DMS114 treated with DMSO at 0.1 percent for 48 hours (cell line): ENCODE measurements around the gene CNTN4.

ENCODE experiments used
- DNase-seq: peaks from one replicate; lab custom pipeline; 2025; ENCODE audit not compliant: unreplicated experiment; lab: John Stamatoyannopoulos, UW

CNTN4 gene

GRCh38 chr3:2261747-2262146, 163.1 kb downstream of the CNTN4 start:
- DNase-seq: no peak

DNA sequence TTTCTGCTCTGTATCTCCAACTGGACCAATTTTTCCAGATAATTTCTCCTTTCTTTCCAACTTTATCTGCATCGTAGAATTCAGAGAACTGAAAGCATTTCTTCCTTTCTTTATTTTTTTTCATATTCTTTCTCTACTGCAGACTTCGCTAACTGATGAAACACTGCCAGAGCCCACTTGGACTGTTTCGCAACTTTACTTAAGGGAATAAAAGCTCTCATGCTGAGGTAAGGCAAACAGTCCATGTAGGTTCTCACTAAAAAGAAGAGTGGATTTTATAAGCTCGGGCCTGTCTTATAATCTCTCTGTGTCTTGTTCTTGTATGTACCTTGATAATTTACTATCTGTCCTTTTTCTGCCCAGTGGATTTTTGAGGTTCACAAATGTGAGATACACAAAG, 163.5 kb downstream of the CNTN4 start:
- DNase-seq: no peak

DNA sequence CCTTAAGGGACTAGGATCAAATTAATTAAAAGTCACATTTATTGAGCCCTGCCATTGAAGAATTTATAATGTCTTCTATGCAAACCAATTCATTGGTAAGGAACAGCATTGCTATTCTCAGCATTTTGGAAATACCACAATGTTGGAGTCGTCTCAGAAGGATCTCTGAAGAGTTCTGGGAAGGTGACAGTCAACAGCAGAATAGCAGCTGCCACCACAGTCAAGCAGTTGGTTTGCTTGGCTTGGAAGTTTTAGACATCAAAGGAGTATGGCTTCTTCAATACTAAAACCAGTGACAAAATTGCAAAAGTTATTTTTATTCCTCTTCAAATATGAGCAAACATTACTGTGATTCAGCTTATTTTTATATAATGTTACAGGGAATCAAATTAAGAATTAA, 167.9 kb downstream of the CNTN4 start:
- no peak for DNase-seq

DNA sequence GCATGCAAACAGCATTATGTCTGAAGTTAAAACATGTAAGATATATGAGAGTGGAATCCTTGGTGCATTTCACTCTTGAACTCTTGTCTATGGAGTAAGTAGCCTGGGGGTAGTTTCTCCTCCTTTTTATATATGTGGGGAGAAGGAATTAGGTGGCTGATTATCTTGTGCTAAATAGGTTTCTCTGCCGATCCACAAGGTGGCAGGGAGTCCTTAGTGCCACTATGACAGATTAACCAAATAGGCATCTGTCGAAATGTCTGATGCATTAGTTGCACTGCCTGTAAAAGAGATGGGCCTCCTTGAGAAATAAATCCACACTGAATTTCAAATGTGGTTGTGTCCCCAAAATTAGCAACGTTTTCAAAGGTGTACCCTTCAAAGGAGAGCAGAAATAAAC, 170.1 kb downstream of the CNTN4 start:
- no peak for DNase-seq

DNA sequence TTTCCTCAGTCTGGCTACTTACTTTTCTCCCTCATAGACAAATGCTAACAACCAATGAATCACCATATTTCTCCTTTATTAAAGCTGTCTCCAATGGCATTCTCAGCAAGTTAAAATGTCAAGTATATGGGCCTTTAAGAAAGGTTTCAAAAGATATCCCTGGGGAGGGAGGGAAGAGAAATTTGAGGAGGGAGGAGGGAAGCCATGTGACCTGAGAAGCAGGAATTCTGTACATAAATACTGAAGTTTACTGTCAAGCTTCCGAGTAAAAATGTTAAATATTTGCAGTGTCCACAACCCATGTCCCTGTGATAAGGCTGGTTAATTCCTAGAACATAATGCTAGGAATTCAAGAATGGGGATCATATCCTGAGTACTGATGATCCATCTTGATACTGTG, 175.9 kb downstream of the CNTN4 start:
- no peak for DNase-seq

GRCh38 chr3:2283818-2284217, 185.2 kb downstream of the CNTN4 start:
- no peak for DNase-seq

- no peak for DNase-seq
Observed at GRCh38 chr3:2300938-2301337, 202.3 kb downstream of the CNTN4 start.

GRCh38 chr3:2301361-2301760, 202.7 kb downstream of the CNTN4 start:
- DNase-seq: no peak

- DNase-seq: no peak
Observed at GRCh38 chr3:2303566-2303965, 204.9 kb downstream of the CNTN4 start.

DNA sequence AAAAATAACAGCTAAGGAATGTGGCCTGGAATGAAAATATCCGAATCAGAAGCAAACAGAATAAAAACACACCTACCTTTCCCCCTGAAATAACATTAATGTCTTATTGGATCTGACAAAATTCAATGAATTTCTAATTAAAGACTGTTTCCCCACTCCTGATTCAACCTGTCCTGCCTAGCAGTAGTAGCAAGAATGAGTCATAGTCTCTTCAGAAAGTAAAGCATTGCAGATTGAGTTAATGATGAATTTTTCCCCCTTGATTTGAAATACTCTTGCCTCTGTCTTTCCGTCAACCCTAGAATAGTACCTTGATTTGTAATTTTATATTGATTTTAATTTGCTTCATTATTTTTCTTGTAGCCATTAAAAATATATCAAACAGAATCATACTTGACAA, 212.4 kb downstream of the CNTN4 start:
- DNase-seq: no peak

DNA sequence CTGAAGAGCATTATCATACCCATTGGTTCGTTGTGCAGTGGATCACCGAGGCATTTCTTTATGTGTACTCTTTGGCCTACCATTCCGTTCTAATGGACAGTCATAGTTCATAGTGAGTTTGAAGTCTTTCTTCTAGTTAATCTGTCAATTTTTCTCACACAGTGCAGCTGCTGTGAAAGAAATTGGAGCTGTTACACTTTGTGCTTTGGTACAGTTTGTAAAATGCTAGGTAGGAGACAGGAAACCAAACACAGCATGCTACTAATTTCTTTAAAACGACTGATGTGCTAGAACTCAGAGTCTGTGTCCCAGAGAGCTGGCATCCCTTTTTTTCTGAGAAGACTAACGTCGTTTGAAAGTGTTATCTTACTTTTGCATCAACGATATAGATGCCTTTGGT, 218.9 kb downstream of the CNTN4 start:
- no peak for DNase-seq

DNA sequence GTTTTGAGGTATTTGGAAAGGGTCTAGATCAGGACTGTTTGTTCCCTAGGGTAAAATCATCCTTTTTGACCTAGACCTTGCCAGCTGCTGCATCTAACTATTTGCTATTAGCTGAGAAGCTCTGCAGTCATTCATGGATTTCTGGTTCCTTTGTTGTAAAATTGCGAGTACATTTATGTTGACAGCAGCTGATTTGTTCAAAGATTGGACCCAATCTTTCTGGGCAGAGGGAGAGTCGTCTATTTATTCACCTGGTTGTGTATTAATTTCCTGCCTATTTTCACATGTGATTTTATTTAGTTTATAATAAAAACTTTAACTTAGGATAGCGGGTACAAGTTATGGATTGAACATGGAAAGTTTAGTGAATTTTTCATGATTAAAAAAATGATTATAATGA, 236.3 kb downstream of the CNTN4 start:
- no peak for DNase-seq

- no peak for DNase-seq
Observed at GRCh38 chr3:2343031-2343682, 244.5 kb downstream of the CNTN4 start.

DNA sequence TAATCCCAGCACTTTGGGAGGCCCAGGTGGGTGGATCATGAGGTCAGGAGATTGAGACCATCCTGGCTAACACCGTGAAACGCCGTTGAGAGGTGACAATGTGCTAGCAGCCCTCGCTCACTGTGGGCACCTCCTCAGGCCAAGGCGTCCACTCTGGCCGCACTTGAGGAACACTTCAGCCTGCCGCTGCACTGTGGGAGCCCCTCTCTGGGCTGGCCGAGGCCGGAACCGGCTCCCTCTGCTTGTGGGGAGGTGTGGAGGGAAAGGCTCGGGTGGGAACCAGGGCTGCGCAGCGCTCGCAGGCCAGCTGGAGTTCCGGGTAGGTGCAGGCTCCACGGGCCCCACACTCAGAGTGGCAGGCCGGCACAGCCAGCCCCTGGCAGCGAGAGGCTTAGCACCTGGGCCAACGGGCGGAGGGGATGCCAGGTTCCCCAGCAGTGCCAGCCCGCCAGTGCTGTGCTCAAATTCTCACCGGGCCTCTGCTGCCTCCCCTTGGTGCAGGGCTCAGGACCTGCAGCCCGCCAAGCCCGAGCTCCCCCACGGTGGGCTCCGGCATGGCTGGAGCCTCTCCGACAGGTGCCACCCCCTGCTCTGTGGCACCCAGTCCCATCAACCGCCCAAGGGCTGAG, 253.6 kb downstream of the CNTN4 start:
- no peak for DNase-seq

GRCh38 chr3:2354702-2355101, 256.0 kb downstream of the CNTN4 start:
- no peak for DNase-seq

GRCh38 chr3:2356298-2356950, 257.8 kb downstream of the CNTN4 start:
- DNase-seq: no peak

DNA sequence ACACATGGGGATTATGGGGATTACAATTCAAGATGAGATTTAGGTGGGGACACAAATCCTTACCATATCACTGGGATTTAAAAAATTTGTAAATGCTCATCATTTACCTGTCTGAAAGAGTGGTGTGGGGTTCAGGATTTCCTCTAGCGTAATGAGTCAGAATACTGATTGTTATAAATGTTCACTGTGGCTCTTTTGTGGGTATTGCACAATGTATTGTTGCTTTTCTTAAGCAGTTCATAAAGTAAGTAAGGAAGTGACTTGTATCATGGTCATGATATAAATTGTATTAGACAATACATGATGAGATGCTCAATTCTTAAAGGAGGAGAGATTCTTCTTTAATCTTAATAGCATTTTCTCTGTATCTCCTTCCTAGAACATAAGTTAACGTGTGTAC, 262.1 kb downstream of the CNTN4 start:
- no peak for DNase-seq

GRCh38 chr3:2362122-2362521, 263.5 kb downstream of the CNTN4 start:
- no peak for DNase-seq

- no peak for DNase-seq
Observed at GRCh38 chr3:2363854-2364253, 265.2 kb downstream of the CNTN4 start.

DNA sequence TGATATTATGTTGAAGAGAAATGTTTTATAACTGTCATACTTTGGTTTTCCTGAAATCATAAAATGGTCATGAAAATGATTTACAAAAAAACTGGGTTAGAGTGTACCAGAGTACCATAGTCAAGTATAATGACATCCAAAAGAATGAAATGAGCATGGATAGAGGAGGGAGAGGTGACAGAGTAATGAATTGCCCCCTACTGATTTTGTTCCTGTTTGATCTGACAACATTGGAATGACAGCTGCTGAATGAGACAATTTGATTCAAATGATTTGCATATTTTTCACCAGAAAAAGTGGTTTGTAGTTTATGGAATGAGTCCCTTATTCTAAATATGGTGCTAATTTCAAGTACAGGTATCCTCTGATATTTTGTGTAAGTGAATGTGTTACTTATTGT, 271.7 kb downstream of the CNTN4 start:
- no peak for DNase-seq

- no peak for DNase-seq
Observed at GRCh38 chr3:2372306-2372705, 273.6 kb downstream of the CNTN4 start.

- no peak for DNase-seq
Observed at GRCh38 chr3:2375376-2375775, 276.7 kb downstream of the CNTN4 start.

DNA sequence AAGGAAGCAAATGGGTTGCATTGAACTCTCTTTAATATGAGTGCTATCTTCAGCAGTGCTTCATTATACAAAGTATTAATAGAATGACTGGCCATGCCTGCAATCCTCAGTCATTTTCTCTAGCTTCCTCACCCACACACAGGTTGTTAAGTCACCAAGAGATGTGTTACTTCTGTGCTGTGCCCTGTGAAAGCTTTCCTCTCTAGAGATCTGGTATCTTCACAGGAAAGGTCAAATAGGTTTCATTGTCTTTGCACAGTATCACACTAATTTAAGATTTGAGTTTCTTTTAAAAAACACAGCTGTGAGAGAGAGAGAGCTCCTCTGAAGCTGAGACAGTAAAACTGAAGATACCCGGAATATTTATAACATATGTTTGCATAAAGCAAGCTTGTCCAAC, 278.6 kb downstream of the CNTN4 start:
- no peak for DNase-seq
